Esophagus squamous epithelium (tissue), 5 donors: ENCODE measurements around the gene TBXT. TPM values are rescaled to one million over a fixed set of nuclear protein-coding genes. Genes with fewer than 3 reads are reported as not detected.

ENCODE experiments used
- DNase-seq: peaks from one replicate; lab custom pipeline; 2025; lab: John Stamatoyannopoulos, UW
- H3K27ac ChIP-seq, 4 donors: fragments of 200-600 bp; sonication (generic); one replicate each; pipeline ENCODE4 v1.5.1; 2016 to 2019; ENCODE audit warnings: mild to moderate bottlenecking in 1 of 4
- H3K27me3 ChIP-seq, 4 donors: fragments of 200-600 bp; sonication (generic); 1 replicate in 3 of 4; 2 replicates in 1 of 4; pipeline versions ENCODE4 v1.5.1 to v1.6.0; 2017 to 2021; ENCODE audit warnings: antibody characterized with exemption in 1 of 4
- H3K36me3 ChIP-seq, 3 donors: fragments of 200-600 bp; sonication (generic); one replicate each; pipeline ENCODE4 v1.5.1; 2016 to 2019
- H3K4me1 ChIP-seq, 3 donors: fragments of 200-600 bp; sonication (generic); one replicate each; pipeline ENCODE4 v1.5.1; 2017 to 2019
- H3K4me3 ChIP-seq, 4 donors: fragments of 200-600 bp; sonication (generic); 1 replicate in 3 of 4; 2 replicates in 1 of 4; pipeline ENCODE4 v1.5.1; 2016 to 2019; ENCODE audit warnings: mild to moderate bottlenecking in 2 of 4, moderate library complexity in 1 of 4
- H3K9me3 ChIP-seq, 3 donors: fragments of 200-600 bp; sonication (generic); one replicate each; pipeline ENCODE4 v1.5.1; 2016 to 2019
- POLR2A ChIP-seq, 4 donors: fragments of 450-650 bp; IDR thresholded peaks; one replicate each; pipeline ENCODE4 v1.6.1; 2017; ENCODE audit warnings: antibody characterized with exemption in 4 of 4, mild to moderate bottlenecking in 4 of 4, moderate library complexity in 3 of 4
- WGBS, 2 donors: methylation state at CpG; one replicate each; pipeline ENCODE4 v1.1.5; 2018; 5-methylcytosine and 5-hydroxymethylcytosine counted together
- intact Hi-C: fragments of 100-400 bp; cut with DNase I; formaldehyde crosslinking; loops from one replicate; pipeline ENCODE4 v1.15.0; 2022
- total RNA-seq, 4 donors: library from RNA; depleted of rRNA; stranded (reverse); fragments of >200 nt; gene quantifications; one replicate each; pipeline ENCODE4 v1.1.0, GENCODE V29; 2016
- TF ChIP-seq, protein P1 (sequence below), 6 experiments: fragments of 450-650 bp in 4 of 6; fragments of 200-600 bp in 2 of 6; sonication (generic) in 2 of 6; IDR thresholded peaks; one replicate each; pipeline ENCODE4 v1.5.1; 2016 to 2019; ENCODE audit warnings: antibody characterized with exemption in 6 of 6, mild to moderate bottlenecking in 4 of 6, moderate library complexity in 4 of 6
- donor health status: DM: yes; HTN: yes; CAD: no.

The TBXT gene
- total RNA-seq, 4 donors from 2014 or later: not detected

DNA sequence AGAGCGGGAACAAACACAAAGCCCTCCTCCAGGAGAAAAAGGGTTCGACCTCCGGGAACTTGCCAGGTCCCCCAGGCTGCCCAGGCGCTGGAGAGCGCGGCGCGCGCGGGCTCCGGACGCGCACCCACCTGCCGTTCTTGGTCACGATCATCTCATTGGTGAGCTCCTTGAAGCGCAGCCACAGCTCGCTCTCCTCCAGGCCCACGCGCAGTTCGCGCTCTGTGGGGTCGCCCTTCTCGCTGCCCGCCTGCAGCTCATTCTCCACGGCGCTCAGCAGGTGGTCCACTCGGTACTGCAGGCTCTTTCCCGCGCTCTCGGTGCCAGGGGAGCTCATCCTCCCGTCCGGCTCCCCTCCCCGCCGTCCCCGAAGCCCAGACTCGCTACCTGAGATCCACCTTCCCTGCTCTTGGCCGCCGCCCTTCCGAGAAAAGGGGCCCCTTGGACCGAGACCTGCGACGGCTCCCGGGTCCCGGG, 356 bp downstream of the TBXT start:
- Histone ChIP-seq H3K4me3 (peak overlapping the region in 1 of 4 donors; percentile 12), H3K9me3 (no peaks in the 10 kb centered on the region), H3K36me3 (no peaks in the 10 kb centered on the region), H3K27me3 (peaks cover 12 to 100% (median 31%) of the 10 kb centered on the region in 4 donors), H3K4me1 (peaks cover 14 to 34% (median 17%) of the 10 kb centered on the region in 3 donors), H3K27ac (no peak overlapping the region)
- DNase-seq: no peak
- no peak for TF ChIP-seq POLR2A (IDR thresholded peaks at IDR 0.05)
- TF ChIP-seq, protein P1, sequence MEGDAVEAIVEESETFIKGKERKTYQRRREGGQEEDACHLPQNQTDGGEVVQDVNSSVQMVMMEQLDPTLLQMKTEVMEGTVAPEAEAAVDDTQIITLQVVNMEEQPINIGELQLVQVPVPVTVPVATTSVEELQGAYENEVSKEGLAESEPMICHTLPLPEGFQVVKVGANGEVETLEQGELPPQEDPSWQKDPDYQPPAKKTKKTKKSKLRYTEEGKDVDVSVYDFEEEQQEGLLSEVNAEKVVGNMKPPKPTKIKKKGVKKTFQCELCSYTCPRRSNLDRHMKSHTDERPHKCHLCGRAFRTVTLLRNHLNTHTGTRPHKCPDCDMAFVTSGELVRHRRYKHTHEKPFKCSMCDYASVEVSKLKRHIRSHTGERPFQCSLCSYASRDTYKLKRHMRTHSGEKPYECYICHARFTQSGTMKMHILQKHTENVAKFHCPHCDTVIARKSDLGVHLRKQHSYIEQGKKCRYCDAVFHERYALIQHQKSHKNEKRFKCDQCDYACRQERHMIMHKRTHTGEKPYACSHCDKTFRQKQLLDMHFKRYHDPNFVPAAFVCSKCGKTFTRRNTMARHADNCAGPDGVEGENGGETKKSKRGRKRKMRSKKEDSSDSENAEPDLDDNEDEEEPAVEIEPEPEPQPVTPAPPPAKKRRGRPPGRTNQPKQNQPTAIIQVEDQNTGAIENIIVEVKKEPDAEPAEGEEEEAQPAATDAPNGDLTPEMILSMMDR (IDR thresholded peaks at IDR 0.05): no peak
- intact Hi-C loops: no loop called here
- 5 to 9% methylated on average over 11 to 23 of the region's 44 CpGs for WGBS, 2 donors

DNA sequence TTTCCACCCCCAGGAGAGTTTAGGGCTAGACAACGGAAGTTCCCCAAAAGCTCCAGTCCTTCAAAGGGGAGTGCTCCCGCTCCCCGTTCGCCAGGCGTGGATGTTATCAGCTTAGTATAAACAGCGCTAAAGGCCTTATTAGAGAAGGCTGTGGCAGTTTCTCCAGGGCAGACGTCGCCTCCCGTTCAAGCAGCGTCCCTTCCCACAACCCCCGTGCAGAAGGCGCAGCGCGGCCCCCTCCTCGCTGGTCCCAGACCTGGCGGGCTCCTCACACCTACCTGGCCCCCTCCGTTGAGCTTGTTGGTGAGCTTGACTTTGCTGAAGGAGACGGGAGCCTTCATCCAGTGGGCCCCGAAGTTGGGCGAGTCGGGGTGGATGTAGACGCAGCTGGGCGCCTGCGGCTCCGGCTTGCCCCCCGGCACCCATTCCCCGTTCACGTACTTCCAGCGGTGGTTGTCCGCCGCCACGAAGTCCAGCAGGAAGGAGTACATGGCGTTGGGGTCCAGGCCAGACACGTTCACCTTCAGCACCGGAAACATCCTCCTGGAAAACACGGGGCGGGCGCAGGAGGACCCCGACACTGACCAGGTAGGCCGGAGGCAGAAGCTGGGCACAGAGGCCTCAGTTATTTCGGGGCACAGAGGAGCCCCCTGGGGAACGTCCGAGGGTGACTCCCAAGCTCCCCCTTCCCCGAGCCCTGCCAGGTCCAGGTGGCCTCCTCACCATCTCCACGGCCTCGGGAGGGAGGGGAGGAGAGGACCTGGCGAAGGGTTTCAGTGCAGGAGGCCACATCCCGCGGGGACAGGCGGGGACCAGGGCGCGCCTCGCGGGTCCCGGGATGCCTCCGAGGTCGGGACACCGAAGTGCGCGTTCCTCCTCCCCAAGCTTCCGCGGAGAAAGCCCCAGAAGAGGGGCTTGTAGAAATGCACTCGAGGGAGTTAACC, 1.1 kb downstream of the TBXT start:
- intact Hi-C loops: no loop called here
- Histone ChIP-seq H3K27ac (no peak overlapping the region), H3K4me3 (no peak overlapping the region), H3K36me3 (no peaks in the 10 kb centered on the region), H3K4me1 (peaks cover 14 to 34% (median 17%) of the 10 kb centered on the region in 3 donors), H3K9me3 (no peaks in the 10 kb centered on the region), H3K27me3 (peaks cover 12 to 94% (median 31%) of the 10 kb centered on the region in 4 donors)
- TF ChIP-seq, protein P1 (IDR thresholded peaks at IDR 0.05): no peak
- no peak for TF ChIP-seq POLR2A (IDR thresholded peaks at IDR 0.05)
- no peak for DNase-seq
- 3 to 7% methylated on average over 12 to 16 of the region's 63 CpGs for WGBS, 2 donors

DNA sequence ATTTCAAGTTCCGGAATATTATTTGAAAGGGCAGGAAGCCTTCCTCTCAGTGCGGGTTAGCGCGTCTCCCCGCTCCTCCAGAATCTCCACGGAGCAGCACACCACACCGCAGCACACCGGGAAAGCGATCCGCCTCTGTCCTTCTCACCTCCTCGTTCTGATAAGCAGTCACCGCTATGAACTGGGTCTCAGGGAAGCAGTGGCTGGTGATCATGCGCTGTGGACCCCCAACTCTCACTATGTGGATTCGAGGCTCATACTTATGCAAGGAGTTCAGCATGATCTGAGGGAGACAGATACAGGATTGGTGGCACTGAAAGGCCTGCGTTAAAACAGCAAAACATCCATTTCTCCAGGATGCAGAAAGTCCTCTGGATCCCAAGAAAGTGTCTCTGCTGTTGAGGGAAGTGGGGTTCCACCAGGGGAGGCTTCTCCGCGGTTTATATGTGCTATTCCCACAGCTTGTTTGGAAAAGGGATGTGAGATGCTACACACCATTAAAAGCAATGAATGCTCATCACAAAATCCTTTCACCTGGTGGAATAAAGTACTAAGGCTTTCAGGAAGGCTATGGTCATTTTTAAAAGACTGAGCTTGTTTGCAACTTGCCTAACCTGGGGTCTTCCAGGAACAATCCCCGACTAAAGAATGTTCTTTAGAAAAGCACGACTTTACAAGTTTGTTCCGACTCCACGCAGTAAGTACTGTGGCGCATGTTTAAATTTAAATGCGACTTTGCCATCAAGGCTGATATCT, 1.9 kb downstream of the TBXT start:
- TF ChIP-seq, protein P1 (IDR thresholded peaks at IDR 0.05): no peak
- TF ChIP-seq POLR2A (IDR thresholded peaks at IDR 0.05): no peak
- H3K27ac ChIP-seq: no peak overlapping the region
- DNase-seq: no peak
- H3K4me3 ChIP-seq: no peak overlapping the region
- intact Hi-C loops: no loop called here
- H3K9me3 ChIP-seq: no peaks in the 10 kb centered on the region
- H3K4me1 ChIP-seq: peaks cover 14 to 34% (median 17%) of the 10 kb centered on the region in 3 donors
- WGBS, 2 donors: 8 to 13% methylated on average over 19 to 23 of the region's 23 CpGs
- H3K36me3 ChIP-seq: no peaks in the 10 kb centered on the region
- peaks cover 12 to 86% (median 31%) of the 10 kb centered on the region in 4 donors for H3K27me3 ChIP-seq

DNA sequence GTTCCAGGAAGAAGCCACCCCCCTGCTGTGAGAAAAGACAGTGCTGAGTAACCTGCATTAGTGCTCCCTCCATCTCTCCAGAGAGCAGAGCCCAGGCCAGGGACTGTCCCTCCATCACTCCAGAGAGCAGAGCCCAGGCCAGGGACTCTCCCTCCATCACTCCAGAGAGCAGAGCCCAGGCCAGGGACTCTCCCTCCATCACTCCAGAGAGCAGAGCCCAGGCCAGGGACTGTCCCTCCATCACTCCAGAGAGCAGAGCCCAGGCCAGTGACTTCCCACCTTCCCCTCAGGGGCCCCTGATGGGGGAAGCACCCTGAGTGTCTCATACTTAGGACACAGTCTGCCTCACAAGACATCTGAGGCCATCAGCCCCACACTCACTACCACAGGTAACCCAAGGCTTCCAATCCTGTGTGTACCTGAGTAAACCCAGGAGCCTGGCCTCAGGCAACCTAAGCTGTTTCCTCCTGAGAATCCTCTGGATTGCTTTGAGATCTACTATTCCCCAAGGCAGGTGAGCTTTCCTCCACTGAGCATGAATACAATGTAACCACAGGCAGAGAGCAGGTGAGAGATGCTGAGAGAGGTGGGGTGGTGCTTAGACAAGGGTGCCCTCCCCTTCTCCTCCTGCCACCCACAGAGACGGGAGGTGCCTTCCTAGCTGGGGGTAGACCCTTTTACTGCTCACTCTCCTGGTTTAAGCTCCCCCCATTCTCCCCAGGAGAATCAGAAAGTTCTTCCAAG, 4.9 kb downstream of the TBXT start:
- H3K4me1 ChIP-seq: peaks cover 5 to 16% (median 9%) of the 10 kb centered on the region in 3 donors
- H3K4me3 ChIP-seq: no peak overlapping the region
- peaks cover 9 to 67% (median 13%) of the 10 kb centered on the region in 4 donors for H3K27me3 ChIP-seq
- 44 to 47% methylated on average over 1 of the region's 1 CpG for WGBS, 2 donors
- TF ChIP-seq, protein P1 (IDR thresholded peaks at IDR 0.05): no peak
- TF ChIP-seq POLR2A (IDR thresholded peaks at IDR 0.05): no peak
- H3K9me3 ChIP-seq: no peaks in the 10 kb centered on the region
- intact Hi-C loops: no loop called here
- no peak for DNase-seq
- no peaks in the 10 kb centered on the region for H3K36me3 ChIP-seq
- no peak overlapping the region for H3K27ac ChIP-seq
